Nephron progenitor cell (in vitro differentiated cells): Measurements from ENCODE around the gene GNL3.

Source experiments
- DNase-seq: peaks from one replicate; pipeline ENCODE4 v3.0.0; 2021
- H3K27ac Mint-ChIP-seq: 2 replicates; pipeline ENCODE4 v1.8.0; 2021; ENCODE audit warnings: mild to moderate bottlenecking, moderate library complexity, mixed read lengths
- H3K27me3 Mint-ChIP-seq: 2 replicates; pipeline ENCODE4 v1.8.0; 2021; ENCODE audit warnings: mild to moderate bottlenecking, low read depth, mixed read lengths; ENCODE audit not compliant: poor library complexity
- H3K36me3 Mint-ChIP-seq: 2 replicates; pipeline ENCODE4 v1.8.0; 2021; ENCODE audit warnings: low read depth, mixed read lengths
- H3K4me1 Mint-ChIP-seq: 2 replicates; pipeline ENCODE4 v1.8.0; 2021; ENCODE audit warnings: mixed read lengths
- H3K4me3 Mint-ChIP-seq: 2 replicates; pipeline ENCODE4 v1.8.0; 2021; ENCODE audit warnings: mild to moderate bottlenecking, moderate library complexity, mixed read lengths
- H3K9me3 Mint-ChIP-seq: 2 replicates; pipeline ENCODE4 v1.8.0; 2021; ENCODE audit warnings: mild to moderate bottlenecking, moderate library complexity, mixed read lengths
- TF ChIP-seq, protein P1 (sequence below): fragments of 200-600 bp; sonication (generic); IDR thresholded peaks from 2 replicates; pipeline ENCODE4 v1.5.0; 2021; ENCODE audit warnings: antibody characterized with exemption

GNL3 gene

GRCh38 chr3:52678265-52679198, 7.3 kb upstream of the GNL3 start:
- Mint-ChIP-seq H3K4me3 (no peak overlapping the region), H3K9me3 (no peaks in the 10 kb centered on the region), H3K27me3 (no peaks in the 10 kb centered on the region), H3K36me3 (peaks cover 70% of the 10 kb centered on the region), H3K27ac (no peak overlapping the region), H3K4me1 (peaks cover 23% of the 10 kb centered on the region)
- no peak for DNase-seq
- TF ChIP-seq, protein P1, sequence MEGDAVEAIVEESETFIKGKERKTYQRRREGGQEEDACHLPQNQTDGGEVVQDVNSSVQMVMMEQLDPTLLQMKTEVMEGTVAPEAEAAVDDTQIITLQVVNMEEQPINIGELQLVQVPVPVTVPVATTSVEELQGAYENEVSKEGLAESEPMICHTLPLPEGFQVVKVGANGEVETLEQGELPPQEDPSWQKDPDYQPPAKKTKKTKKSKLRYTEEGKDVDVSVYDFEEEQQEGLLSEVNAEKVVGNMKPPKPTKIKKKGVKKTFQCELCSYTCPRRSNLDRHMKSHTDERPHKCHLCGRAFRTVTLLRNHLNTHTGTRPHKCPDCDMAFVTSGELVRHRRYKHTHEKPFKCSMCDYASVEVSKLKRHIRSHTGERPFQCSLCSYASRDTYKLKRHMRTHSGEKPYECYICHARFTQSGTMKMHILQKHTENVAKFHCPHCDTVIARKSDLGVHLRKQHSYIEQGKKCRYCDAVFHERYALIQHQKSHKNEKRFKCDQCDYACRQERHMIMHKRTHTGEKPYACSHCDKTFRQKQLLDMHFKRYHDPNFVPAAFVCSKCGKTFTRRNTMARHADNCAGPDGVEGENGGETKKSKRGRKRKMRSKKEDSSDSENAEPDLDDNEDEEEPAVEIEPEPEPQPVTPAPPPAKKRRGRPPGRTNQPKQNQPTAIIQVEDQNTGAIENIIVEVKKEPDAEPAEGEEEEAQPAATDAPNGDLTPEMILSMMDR: no peak

DNA sequence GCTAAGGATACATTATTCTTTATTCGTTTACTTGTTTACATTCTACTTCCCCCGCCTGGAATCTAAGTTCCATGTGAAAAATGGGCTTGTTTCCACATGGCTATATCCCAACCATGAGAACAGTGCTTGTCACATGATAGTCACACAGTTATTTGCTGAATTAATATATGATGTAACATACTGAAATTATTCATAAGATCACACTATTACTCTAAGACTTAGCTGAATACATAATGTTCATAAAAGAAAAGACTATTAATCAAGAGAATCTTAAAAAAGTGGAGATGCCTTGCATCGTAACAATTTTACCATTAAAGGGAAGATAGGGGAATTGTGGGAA, 6.7 kb upstream of the GNL3 start:
- TF ChIP-seq, protein P1: no peak
- H3K36me3 Mint-ChIP-seq: peaks cover 64% of the 10 kb centered on the region
- no peak overlapping the region for H3K27ac Mint-ChIP-seq
- no peaks in the 10 kb centered on the region for H3K27me3 Mint-ChIP-seq
- H3K9me3 Mint-ChIP-seq: no peaks in the 10 kb centered on the region
- DNase-seq: no peak
- H3K4me3 Mint-ChIP-seq: no peak overlapping the region
- H3K4me1 Mint-ChIP-seq: peaks cover 29% of the 10 kb centered on the region

DNA sequence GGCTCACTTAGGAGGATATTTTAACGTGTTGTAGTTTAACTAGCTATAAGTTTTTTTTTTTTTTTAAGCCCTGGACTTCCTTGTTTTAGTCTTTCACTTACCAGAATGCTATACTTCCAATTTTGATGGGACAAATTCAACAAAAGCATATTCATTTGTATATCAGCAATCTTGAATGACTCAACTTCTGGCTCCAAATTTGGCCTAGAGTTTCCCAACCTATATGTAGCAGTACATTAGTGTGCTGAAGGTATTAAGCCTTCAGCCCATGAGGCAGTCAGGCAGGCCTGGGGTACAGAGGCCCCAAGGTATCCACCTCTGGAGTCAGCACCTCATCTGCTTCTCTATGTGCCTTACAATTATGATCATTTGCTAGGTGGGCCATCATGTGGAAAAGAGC, 6.0 kb upstream of the GNL3 start:
- Mint-ChIP-seq H3K4me1 (peaks cover 35% of the 10 kb centered on the region), H3K9me3 (no peaks in the 10 kb centered on the region), H3K27ac (no peak overlapping the region), H3K36me3 (peaks cover 61% of the 10 kb centered on the region), H3K4me3 (no peak overlapping the region), H3K27me3 (no peaks in the 10 kb centered on the region)
- TF ChIP-seq, protein P1: no peak
- no peak for DNase-seq

DNA sequence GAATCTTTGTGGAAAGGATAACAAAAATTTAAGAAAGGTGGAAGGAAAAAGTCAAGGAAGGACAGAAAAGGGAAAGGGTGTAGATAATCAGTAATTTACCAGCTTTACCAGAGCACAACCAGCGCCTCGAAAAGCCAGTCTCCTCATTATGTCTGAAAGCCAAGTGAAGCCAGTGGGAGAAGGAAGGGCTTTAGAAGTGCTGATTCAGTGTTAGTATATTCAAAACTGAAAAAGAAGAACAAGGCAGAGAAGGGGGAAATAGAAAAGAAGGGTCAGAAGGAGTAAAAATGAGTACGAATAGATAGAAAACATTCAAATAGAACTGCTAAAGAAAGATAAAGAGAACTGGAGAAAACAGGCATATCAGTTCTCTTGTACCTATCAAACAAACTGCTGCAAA, 4.2 kb upstream of the GNL3 start:
- Mint-ChIP-seq H3K4me1 (peaks cover 43% of the 10 kb centered on the region), H3K9me3 (no peaks in the 10 kb centered on the region), H3K4me3 (no peak overlapping the region), H3K36me3 (peaks cover 44% of the 10 kb centered on the region), H3K27ac (peak overlapping the region; percentile 8), H3K27me3 (no peaks in the 10 kb centered on the region)
- TF ChIP-seq, protein P1: no peak
- no peak for DNase-seq

- TF ChIP-seq, protein P1: no peak
- H3K4me1 Mint-ChIP-seq: peaks cover 47% of the 10 kb centered on the region
- DNase-seq: no peak
Observed at GRCh38 chr3:52682016-52682415, 3.8 kb upstream of the GNL3 start.

GRCh38 chr3:52683611-52684010, 2.2 kb upstream of the GNL3 start:
- H3K4me1 Mint-ChIP-seq: peaks cover 62% of the 10 kb centered on the region
- H3K36me3 Mint-ChIP-seq: peaks cover 43% of the 10 kb centered on the region
- peak overlapping the region; percentile 51 for H3K27ac Mint-ChIP-seq
- DNase-seq: no peak
- H3K27me3 Mint-ChIP-seq: no peaks in the 10 kb centered on the region
- H3K4me3 Mint-ChIP-seq: peak overlapping the region; percentile 95
- TF ChIP-seq, protein P1: no peak
- no peaks in the 10 kb centered on the region for H3K9me3 Mint-ChIP-seq

More at GRCh38 chr3:52682016-52682415, 3.8 kb upstream of the GNL3 start:
- peaks cover 41% of the 10 kb centered on the region for H3K36me3 Mint-ChIP-seq
- H3K4me3 Mint-ChIP-seq: peak overlapping the region; percentile 48
- no peaks in the 10 kb centered on the region for H3K27me3 Mint-ChIP-seq
- H3K9me3 Mint-ChIP-seq: no peaks in the 10 kb centered on the region
- peak overlapping the region; percentile 36 for H3K27ac Mint-ChIP-seq
